Peyer's patch (tissue), 4 donors: ENCODE measurements around the gene SPRR5.

Experiments
- CTCF ChIP-seq, 6 experiments: fragments of 450-650 bp in 4 of 6; fragments of 200-600 bp in 2 of 6; sonication (generic) in 1 of 6; IDR thresholded peaks; one replicate each; pipeline ENCODE4 v1.5.1; 2017 to 2019; ENCODE audit warnings: antibody characterized with exemption in 6 of 6, mild to moderate bottlenecking in 3 of 6, moderate library complexity in 1 of 6
- POLR2A ChIP-seq, 2 donors: fragments of 450-650 bp; IDR thresholded peaks; one replicate each; pipeline ENCODE4 v1.5.1; 2017; ENCODE audit warnings: antibody characterized with exemption in 2 of 2, mild to moderate bottlenecking in 2 of 2, moderate library complexity in 2 of 2

DNA sequence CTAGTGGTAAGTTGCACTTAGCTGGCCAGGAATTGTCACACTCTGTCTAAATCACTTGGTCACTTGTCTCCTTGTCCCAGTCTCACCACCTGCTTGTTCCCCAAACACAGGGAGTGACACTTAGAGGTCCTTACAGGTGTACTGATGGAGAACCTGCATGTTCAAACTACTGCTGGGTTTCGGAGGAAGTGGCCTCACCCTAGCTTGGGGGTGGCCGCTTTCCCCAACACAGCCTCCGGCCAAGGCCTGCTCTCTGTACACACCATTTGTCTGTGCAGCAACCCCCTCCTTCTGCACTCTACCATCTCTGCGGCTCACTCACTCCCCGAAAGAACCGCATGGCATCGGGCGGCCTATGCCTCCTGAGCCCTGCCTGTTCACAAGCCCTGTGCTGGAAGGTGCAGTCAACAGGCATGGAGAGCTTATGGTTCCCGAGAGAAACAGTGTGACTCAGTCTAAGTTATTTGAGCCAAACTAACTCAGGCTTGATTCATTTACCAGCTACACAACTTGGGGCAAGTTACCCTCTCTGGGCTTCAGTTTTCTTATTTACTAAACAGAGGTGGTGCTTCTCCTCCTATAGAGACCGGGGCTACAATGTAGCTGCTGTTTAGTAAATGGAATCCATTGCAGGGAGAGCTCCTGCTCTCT, 12.9 kb downstream of the SPRR5 start:
- no peak for TF ChIP-seq POLR2A (IDR thresholded peaks at IDR 0.05)
- TF ChIP-seq CTCF (IDR thresholded peaks at IDR 0.05): no peak
